NCI-H345 treated with DMSO at 0.1 percent for 48 hours (cell line): ENCODE data around the gene RPL27A.

Experiments
- DNase-seq: peaks from one replicate; lab custom pipeline; 2025; ENCODE audit not compliant: unreplicated experiment; lab: John Stamatoyannopoulos, UW

Gene RPL27A

DNA sequence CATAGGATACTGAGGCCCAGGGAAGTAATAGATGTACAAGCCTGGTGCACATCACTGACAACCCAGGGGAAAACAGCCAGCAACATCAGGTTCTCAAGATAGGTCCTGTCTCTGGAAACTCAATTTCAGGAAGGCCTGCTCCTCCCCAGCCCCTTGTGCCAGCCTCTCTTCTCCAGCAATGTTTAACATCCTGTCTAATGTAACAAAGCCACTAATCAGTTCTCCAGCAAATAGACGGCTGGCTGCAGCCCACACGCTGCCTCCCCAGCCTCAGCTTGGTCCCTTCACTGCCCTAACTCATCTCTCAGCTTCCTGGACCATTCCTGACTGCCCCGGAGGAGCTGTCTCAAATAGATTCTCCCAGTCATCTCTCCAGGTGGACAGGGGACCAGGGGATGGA lies 37.8 kb downstream of the RPL27A start:
- no peak for DNase-seq

DNA sequence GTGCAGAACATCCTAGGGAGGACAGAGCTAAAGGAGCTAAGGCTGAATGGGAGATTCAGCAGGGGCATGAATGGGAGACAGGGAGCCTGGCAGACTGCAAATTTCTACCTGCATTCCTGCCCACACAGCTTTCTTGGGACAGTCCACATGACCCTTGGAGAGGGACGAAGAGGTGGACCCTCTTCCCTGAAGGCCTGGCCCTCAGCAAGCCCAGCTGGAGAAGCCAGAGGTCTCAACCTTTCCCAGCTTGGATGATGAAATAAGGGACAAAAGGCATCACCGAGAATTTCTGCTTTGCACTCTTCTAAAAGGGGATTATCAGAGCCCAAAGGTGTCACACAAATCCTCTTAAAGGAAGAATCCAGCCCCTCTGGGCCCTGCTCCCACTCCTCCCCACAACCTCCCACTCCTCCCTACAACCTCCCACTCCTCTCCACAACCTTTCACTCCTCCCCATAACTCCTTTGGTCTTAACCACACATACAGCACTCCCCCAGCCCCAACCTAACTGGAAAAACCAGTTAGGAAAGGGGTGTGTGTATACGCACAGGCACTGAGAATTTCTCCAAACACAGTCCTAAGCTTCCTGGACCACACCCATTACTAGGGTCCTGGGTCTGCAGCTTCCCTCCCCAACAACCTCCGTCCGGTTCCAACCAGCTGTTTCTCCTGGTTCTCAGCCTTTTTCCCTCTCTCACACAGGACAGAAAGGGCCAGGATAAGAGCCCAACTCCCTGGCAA lies 38.4 kb downstream of the RPL27A start:
- no peak for DNase-seq

DNA sequence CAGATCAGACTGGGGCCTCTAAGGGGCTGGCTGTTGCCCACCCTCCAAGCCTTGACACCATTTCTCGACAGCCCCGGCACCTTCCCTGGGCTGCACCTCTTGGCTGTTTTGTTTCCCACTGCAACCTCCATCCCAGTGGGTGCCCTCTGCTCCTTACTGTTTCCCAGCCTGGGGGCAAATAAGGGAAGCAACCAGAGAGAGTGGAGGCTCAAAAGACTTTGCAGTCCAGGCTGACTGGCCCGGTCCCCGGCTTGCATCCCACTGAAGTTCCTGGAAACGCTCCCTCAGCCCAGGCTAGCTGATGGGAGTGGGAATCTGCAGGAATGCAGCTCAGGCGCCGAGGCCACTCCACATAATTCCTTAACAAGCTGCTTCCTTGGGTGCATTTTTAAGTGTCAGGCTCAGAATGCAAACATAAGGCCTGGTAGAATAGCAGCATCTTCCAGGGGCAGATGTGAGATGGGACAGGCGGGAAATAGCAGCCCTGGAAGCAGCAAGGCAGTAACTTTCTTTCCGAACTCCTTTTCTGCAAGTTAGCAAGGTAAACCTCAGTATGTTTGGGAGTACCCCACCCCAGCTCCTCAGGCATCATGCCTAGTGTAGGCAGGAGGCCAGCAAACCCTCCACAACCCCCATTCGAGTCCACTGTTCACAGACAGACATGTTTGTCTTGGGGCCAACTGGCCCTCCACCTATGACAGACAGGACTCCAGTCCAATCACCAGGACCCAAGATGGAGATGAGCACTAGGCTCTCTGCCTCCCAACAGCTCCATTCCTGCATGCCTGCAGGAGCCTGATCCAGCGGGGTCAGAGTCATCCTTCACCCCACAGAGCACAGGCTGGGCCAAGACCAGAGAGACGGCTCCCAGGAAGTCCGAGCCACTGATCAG lies 39.3 kb downstream of the RPL27A start:
- no peak for DNase-seq

DNA sequence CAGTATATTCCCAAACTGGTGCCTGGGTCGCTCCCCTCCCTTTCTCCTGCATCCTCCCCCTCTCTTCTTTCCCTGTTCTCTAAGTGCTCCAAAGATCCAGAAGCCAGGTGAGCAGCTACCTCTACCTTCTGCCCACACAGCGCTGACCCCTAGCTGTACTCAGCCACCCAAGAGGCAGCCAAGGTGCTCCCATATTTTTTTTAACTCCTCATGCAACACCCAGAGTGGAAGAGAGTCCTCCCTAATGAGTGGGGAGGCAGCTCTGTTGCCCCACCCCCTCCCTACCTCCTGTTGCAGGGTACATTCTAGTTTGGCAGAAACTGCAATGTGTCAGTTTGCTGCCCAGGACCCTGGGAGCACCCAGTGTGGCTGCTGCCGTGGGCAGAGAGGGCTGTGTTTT lies 40.2 kb downstream of the RPL27A start:
- DNase-seq, result no peak

DNA sequence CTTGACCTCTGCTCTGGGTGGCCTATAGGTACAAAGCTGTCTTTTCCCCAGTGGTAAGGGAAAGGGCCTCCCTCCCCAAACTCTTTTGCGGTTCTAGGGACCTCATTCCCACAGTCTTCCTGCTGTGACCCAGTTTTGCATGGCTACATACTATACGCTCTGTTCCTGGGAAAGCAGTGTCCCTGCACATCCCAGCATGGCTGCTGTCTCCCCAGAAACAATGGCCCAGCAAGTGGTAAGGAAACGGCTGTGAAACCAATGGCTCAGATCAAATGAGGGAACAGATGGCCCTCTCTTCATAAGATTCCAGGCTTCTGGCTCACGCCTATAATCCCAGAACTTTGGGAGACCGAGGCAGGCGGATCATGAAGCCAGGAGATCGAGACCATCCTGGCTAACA lies 41.1 kb downstream of the RPL27A start:
- no peak for DNase-seq

DNA sequence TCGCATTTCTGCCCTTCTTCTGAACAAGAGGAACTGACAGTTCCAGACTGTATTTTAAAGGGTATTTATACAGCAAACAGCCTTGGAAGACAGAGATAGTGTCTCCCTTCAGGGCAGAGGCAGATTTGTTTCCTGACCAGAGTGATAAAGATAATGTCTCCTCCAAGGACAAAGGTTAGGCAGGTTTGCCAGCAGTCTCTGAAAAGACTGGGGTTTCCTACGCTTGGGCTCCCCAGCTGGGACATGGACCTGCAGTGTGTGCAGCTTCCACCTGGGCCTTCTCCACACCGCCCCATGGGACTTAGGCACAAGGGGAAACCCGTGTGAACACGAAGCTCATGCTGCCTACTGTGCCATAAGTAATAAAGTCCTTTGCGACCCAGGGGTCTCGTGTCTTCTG lies 42.1 kb downstream of the RPL27A start:
- DNase-seq, result no peak

DNA sequence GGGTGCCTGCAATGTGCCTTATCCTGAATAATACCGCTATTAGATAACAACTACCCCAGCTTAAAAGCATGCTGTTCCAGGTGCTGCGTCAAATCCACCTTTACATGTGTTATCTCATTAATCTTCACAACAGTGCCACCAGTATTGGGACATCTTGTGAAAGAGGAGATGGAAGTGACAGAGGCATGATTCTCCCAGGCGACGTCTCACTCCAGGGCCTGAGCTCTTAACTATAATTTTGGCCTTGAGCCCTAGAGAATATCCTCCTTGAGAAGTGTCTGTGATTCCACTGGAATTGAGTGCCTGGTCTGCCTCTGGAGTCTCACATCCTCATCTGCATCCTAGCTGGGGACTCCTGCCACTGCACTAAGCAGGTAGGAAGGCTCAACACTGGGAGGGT lies 43.8 kb downstream of the RPL27A start:
- DNase-seq, result no peak

DNA sequence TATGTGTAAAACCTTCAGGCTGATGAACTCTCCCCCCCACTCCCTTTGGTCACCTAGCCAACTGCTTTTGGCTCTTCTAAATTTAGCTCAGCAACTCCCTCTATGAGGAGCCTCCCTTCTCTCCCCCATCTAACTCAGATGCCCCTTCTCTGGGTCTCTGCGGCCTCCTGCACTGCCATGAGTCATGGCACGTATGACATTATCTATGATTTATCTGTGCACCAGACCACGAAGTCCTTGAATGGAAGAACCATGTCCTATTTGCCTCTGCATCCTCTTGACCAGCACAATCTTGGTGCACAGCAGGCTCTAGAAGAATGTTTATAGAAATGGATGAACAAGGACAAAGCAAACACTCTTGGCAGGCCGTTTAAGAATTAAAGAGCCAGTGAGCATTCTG lies 46.0 kb downstream of the RPL27A start:
- DNase-seq, result no peak

DNA sequence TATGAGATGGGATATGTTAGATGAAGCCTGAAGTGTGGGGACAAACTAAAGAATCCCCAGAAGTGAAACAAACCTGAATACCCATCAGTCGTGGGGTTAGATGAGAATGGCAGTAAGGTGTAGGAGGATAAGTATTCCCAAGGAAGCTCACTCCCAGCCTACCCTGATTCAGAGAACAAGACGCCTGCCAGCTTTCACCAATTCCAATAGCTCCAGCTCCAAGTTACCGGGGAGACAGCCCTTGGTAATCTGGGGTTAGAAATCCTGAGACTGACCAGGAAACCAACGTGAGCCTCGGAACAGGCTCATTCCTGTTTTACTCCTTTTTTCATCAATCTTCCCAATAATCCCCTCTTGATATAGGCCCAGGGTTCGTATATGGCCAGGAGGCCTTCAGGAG lies 46.5 kb downstream of the RPL27A start:
- DNase-seq, result no peak

DNA sequence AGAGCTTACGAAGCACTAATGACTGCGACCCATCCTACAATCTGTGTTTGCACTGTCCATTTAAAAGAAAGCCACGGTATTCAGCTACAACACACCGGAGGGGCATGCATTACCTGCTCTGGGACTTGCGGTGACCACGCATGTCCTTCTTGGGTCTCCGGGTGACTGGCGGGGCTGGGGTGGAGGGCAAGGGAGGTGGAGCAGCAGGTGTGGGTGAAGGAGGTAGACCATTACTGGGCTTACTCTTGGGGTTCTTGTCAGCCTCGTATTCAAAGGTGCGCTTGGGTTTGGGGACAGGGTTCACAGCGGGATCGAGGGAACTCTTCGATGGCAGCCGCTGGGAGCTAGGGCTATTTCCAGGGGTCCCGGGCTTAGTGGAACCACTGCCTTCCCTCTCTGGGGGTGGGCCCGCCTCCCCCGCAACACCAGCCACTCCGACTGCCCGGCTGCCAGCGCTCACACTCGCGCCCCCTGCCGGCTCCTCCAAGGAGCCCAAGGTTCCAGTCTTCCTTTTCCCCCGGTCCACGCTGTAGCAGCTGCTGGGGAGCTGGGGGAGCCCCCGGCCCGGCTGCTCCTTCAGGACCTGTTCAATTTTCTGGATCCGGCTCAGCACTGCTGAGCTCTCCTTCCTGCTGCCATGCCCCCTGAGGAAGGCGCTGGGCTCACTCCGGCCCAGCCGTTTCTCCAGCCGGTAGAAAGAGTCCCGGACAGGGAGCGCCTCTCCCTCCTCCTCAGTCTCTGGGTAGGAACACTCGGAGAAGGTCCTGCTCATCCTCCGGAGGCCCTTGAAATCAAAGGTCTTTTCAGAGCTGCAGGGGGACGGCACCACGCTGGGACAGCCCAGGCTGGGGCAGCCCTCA lies 47.5 kb downstream of the RPL27A start:
- no peak for DNase-seq

DNA sequence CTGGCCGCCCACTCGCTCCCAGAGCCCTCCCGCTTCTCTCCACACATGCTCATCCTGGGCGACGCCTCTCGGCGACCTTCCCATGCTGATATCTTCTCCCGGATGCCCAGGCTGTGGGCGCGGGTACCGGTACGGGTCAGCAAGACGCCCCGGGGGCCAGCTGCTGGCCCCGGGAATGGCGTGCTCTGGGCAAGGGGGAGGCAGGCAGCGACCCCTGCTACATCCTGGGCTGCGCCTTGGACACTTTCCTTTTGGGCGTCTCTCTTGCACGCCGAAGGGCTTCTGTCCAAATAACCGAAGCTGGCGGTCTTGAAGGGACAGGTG lies 48.1 kb downstream of the RPL27A start:
- DNase-seq, result no peak

DNA sequence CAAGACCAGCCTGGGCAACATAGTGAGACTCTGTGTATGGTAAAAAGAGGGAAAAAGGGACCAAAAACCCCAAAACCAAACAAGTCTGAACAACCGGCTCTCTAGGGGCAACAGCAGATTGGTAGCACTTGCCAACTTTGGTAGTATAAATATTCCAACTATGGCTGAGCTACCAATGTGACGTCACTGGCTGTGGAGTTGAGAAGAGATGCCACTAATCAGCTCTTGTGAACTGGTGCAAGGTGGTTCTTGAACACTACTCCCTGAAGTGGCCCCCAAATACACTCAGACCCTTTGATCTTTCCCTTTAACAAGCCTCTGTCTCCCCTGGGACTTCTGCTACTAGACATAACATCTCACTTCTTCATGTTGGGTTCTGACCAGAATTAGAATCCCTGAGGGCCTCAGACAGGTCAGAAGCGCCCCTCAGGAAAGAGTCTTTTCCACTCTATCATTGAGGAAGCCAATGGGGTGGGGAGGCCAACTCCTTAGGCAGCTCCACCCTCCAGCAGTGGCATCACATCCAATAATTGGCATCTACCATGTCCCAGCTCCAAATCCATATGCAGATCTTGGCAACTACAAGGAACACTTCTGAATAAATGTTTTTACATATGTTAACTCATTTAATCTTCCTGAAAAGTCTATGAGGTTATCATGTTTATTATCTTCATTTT lies 49.2 kb downstream of the RPL27A start:
- DNase-seq, result no peak

DNA sequence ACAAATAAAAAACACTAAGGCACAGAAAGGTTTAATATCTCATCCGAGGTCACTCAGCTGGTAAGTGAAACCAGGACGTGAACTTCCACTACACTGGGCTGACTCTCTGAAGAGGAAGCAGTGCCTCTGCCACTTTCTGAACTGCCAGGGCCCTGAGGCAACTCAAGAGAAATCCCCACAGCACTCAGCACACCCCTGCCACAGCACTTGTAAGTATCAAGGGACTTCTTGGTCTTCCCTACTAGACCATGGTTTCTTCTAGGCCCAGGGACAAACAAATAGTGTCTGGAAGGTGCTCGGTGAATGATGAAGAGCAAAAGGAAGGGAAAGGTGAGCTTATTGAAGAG lies 49.7 kb downstream of the RPL27A start:
- no peak for DNase-seq

DNA sequence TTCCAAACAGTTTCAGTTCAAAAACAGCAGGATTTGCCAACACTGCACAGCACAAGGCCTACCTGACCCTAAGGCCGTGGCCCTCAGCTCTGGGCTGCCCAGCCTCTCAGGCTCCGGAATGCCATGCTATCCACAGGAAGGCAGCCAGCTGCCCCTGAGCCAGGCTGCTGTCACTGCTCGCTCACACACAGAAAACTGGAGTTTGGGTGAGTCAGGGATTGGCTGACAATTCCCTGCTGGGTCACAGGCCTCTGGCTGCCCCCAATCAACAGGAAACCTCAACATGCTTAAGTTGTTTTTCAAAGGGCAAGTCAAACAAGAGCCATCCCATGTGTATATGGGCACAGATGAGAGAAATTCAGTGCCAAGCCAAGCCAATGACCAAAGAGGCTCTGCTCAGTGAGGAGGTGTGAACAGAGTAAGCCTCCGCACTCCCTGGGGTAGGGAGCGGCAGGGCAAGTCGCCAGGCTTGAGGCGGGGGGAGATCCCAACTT lies 50.2 kb downstream of the RPL27A start:
- DNase-seq, result no peak

DNA sequence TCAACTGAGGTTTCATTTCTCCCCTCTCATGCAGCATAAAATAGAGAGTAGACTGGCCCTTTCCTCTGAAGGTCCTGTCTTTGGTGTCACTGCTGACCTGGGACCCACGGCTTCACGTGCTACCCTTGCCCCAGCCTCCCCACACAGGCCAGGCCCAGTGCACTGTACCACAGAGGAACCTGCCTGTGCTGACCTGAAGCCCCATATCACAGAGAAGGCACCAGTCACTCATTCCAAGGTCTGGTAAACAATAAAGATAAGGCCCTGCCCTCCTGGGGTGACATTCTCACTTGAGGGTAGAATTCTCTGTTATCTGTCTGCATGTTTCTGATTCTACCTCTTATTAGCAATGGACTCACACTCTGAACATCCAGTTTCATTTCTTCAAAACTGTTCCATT lies 51.3 kb downstream of the RPL27A start:
- DNase-seq, result no peak

DNA sequence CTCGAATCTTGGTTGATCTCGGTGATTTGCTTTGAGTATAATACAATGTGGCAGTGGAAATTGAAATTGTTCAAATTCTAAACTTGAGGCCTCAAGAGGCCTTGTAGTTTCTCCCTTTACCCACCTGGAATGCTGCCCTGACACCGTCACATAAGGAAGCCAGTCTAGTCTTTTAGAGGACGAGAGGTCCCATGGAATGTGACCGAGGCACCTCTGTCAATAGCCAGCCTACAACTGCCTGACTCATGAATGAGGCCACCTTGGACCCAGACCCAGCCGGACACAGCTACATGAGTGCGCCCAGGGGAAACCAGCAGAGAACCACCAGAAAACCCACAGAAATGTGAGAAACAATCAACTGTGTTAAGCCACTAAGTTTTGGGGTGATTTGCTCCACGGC lies 52.5 kb downstream of the RPL27A start:
- no peak for DNase-seq

DNA sequence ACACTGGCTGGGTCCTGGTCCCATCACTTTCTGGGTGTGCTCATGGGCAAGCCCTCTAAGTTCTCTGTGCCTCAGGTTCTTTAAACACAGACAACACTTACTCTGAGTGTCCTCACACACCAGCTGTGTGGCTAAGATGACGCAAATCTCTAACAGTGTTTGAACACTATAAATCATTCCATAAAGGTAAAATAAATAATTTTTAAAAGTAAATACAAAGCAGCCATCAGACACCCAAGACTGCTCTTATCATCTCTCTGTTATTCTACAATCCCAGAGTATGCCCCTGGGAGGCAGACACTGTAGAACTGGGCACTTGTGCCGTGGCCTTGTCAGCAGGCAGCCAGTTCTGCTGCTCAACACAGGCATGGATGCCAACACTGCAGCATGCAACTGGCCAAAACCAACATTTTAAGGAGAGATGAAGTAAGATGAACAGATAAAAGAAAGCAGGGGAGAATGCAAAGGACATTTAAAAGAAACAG lies 56.8 kb downstream of the RPL27A start:
- DNase-seq, result no peak
